MM.1S (cell line): ENCODE measurements around the gene MNT.

Experiments used
- DNase-seq: peaks from one replicate; pipeline ENCODE4 v3.0.0-alpha.2; 2015
- H2AFZ ChIP-seq: fragments of 300-600 bp; sonication (generic); 2 replicates; pipeline ENCODE4 v1.6.0; 2016; ENCODE audit warnings: antibody characterized with exemption, low read length
- H3F3A ChIP-seq: fragments of 300-600 bp; sonication (generic); 2 replicates; pipeline ENCODE4 v1.6.1; 2016; ENCODE audit warnings: mild to moderate bottlenecking, antibody characterized with exemption, low read length, moderate library complexity, mixed read lengths; ENCODE audit not compliant: insufficient read depth
- H3K27ac ChIP-seq: fragments of 300-600 bp; sonication (generic); 2 replicates; pipeline ENCODE4 v1.5.1; 2016; ENCODE audit warnings: mild to moderate bottlenecking, low read length
- H3K27me3 ChIP-seq: fragments of 300-600 bp; sonication (generic); replicated peaks from 2 replicates; pipeline ENCODE4 v1.6.0; 2016; ENCODE audit warnings: low read length; ENCODE audit not compliant: insufficient read depth
- H3K36me3 ChIP-seq: fragments of 300-600 bp; sonication (generic); replicated peaks from 2 replicates; pipeline ENCODE4 v1.6.1; 2016; ENCODE audit warnings: mild to moderate bottlenecking, low read length, mixed read lengths; ENCODE audit not compliant: insufficient read depth
- H3K4me1 ChIP-seq: fragments of 300-600 bp; sonication (generic); 2 replicates; pipeline ENCODE4 v1.6.1; 2016; ENCODE audit warnings: low read length, mixed read lengths
- H3K4me2 ChIP-seq: fragments of 300-600 bp; sonication (generic); 2 replicates; pipeline ENCODE4 v1.6.0; 2016; ENCODE audit warnings: low read depth, low read length
- H3K4me3 ChIP-seq: fragments of 300-600 bp; sonication (generic); 2 replicates; pipeline ENCODE4 v1.5.1; 2016; ENCODE audit warnings: low read length, mixed read lengths
- H3K79me2 ChIP-seq: fragments of 300-600 bp; sonication (generic); 2 replicates; pipeline ENCODE4 v1.6.1; 2016; ENCODE audit warnings: mixed run types, low read length, mixed read lengths
- H3K9ac ChIP-seq: fragments of 300-600 bp; sonication (generic); 2 replicates; pipeline ENCODE4 v1.6.1; 2016; ENCODE audit warnings: low read length, mixed read lengths
- H3K9me2 ChIP-seq: fragments of 300-600 bp; sonication (generic); replicated peaks from 2 replicates; pipeline ENCODE4 v1.6.1; 2016; ENCODE audit warnings: mild to moderate bottlenecking, low read length, mixed read lengths; ENCODE audit not compliant: insufficient read depth
- H3K9me3 ChIP-seq: fragments of 300-600 bp; sonication (generic); replicated peaks from 2 replicates; pipeline ENCODE4 v1.6.1; 2016; ENCODE audit warnings: mild to moderate bottlenecking, low read length, mixed read lengths; ENCODE audit not compliant: insufficient read depth
- H4K20me1 ChIP-seq: fragments of 300-600 bp; sonication (generic); 2 replicates; pipeline ENCODE4 v1.6.1; 2016; ENCODE audit warnings: mild to moderate bottlenecking, low read length, moderate library complexity, mixed read lengths; ENCODE audit not compliant: insufficient read depth
- EZH2 ChIP-seq: fragments of 300-600 bp; sonication (generic); optimal IDR thresholded peaks from 2 replicates; pipeline ENCODE3; 2017; ENCODE audit warnings: low read depth, mild to moderate bottlenecking, antibody characterized with exemption, low read length, mixed read lengths
- EZH2phosphoT487 ChIP-seq: fragments of 300-600 bp; sonication (generic); IDR thresholded peaks from 2 replicates; pipeline ENCODE4 v1.6.1; 2018; ENCODE audit warnings: antibody characterized with exemption, low read length
- TF ChIP-seq, protein P1 (sequence below): fragments of 300-600 bp; sonication (generic); IDR thresholded peaks from 2 replicates; pipeline ENCODE4 v1.5.1; 2016; ENCODE audit warnings: antibody characterized with exemption, low read length, mixed read lengths

Gene MNT

GRCh38 chr17:2435862-2436261 lies 35.0 kb upstream of the MNT start:
- no peaks in the 10 kb centered on the region for H3K9me2 ChIP-seq
- H3K79me2 ChIP-seq, result no peaks in the 10 kb centered on the region
- 0 out of 2 replicates have a peak, but pooled peaks cover 2% of the 10 kb centered on the region for H3F3A ChIP-seq
- no peak overlapping the region for H2AFZ ChIP-seq
- H3K36me3 ChIP-seq, result no peaks in the 10 kb centered on the region; the same call in 1 of the 2 replicates
- peak overlapping the region; percentile 15; the same call in 1 of the 2 replicates for H3K27ac ChIP-seq
- no peaks in the 10 kb centered on the region for H3K4me1 ChIP-seq
- TF ChIP-seq, protein P1, sequence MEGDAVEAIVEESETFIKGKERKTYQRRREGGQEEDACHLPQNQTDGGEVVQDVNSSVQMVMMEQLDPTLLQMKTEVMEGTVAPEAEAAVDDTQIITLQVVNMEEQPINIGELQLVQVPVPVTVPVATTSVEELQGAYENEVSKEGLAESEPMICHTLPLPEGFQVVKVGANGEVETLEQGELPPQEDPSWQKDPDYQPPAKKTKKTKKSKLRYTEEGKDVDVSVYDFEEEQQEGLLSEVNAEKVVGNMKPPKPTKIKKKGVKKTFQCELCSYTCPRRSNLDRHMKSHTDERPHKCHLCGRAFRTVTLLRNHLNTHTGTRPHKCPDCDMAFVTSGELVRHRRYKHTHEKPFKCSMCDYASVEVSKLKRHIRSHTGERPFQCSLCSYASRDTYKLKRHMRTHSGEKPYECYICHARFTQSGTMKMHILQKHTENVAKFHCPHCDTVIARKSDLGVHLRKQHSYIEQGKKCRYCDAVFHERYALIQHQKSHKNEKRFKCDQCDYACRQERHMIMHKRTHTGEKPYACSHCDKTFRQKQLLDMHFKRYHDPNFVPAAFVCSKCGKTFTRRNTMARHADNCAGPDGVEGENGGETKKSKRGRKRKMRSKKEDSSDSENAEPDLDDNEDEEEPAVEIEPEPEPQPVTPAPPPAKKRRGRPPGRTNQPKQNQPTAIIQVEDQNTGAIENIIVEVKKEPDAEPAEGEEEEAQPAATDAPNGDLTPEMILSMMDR, result no peak
- TF ChIP-seq EZH2 (no peak), EZH2phosphoT487 (no peak)
- no peaks in the 10 kb centered on the region for H4K20me1 ChIP-seq
- H3K27me3 ChIP-seq, result no peaks in the 10 kb centered on the region
- no peak overlapping the region for H3K9ac ChIP-seq
- no peak overlapping the region for H3K4me2 ChIP-seq
- H3K9me3 ChIP-seq, result no peaks in the 10 kb centered on the region
- H3K4me3 ChIP-seq, result no peak overlapping the region
- DNase-seq, result no peak

GRCh38 chr17:2435181-2435741 lies 34.4 kb upstream of the MNT start:
- Histone ChIP-seq H2AFZ (no peak overlapping the region), H3K4me3 (no peak overlapping the region), H3K27me3 (no peaks in the 10 kb centered on the region), H3K79me2 (no peaks in the 10 kb centered on the region), H3K9ac (no peak overlapping the region), H3K9me2 (no peaks in the 10 kb centered on the region), H3K27ac (no peak overlapping the region), H4K20me1 (no peaks in the 10 kb centered on the region), H3K4me2 (no peak overlapping the region), H3K9me3 (no peaks in the 10 kb centered on the region), H3K36me3 (no peaks in the 10 kb centered on the region; the same call in 1 of the 2 replicates), H3K4me1 (no peaks in the 10 kb centered on the region), H3F3A (0 out of 2 replicates have a peak, but pooled peaks cover 2% of the 10 kb centered on the region)
- DNase-seq, result no peak
- TF ChIP-seq EZH2phosphoT487 (no peak), EZH2 (no peak)
- TF ChIP-seq, protein P1, result no peak

GRCh38 chr17:2433696-2434095 lies 32.8 kb upstream of the MNT start:
- Histone ChIP-seq H3K4me3 (no peak overlapping the region), H3K4me1 (no peaks in the 10 kb centered on the region), H3K4me2 (no peak overlapping the region), H4K20me1 (no peaks in the 10 kb centered on the region), H3K79me2 (no peaks in the 10 kb centered on the region), H3K27me3 (no peaks in the 10 kb centered on the region), H3K9me3 (no peaks in the 10 kb centered on the region), H3K9me2 (no peaks in the 10 kb centered on the region), H3K36me3 (no peaks in the 10 kb centered on the region; the same call in 1 of the 2 replicates), H3K9ac (no peak overlapping the region), H3F3A (0 out of 2 replicates have a peak, but pooled peaks cover 2% of the 10 kb centered on the region), H2AFZ (no peak overlapping the region), H3K27ac (no peak overlapping the region)
- TF ChIP-seq EZH2 (no peak), EZH2phosphoT487 (no peak)
- TF ChIP-seq, protein P1, result no peak
- no peak for DNase-seq
